Superior temporal gyrus (tissue), 1 donor: ENCODE data around the gene DYRK2.
A peak's percentile ranks its signal among the peaks of the same experiment; 100 is the strongest.
"Not testable (repeated sequence)": the region's sequence is repeated elsewhere in the genome, so short reads cannot be mapped to it uniquely, and the experiment has no call there.

Experiments used
- DNase-seq: peaks from one replicate; pipeline ENCODE4 v3.0.0-alpha.2; 2016; ENCODE audit errors: extremely low spot score

The DYRK2 gene

DNA sequence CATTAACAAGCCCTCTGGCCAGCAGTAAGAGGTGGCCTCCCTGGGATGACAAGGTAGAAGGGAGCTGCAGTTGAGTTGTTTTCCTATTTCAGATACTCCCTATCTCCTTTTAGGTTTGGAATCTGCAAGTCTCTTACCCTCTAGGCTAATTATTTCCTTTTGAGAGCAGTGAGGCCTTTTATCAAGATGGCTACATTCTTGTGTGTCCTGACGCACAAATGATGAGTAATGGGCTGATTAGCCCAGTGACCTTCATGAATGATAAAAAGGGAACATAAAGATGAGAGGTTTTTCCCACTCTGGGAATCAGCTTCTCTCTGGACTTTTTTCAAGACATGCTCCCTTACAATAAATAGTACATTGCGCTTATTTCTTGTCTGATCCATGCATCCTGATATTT lies 22.9 kb downstream of the DYRK2 start:
- no peak for DNase-seq

DNA sequence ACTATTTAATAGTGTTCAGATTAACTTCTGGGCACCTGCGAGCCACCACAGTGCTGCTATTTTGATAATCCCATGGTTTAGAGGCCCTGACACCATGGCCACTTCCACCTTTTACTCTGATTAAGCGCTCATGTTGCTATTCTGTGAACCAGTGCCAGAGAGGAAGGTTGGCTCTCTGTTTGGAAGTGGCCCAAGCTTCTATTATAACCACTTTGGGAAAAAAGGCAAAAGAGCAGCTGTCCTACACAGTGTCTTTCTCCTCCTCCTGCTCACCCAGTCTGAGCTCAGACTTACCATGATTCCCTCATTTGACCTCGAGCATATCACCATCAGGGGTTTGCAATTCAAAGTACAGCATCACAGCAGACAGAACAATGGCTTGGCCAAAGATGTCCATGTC lies 23.3 kb downstream of the DYRK2 start:
- DNase-seq = no peak

DNA sequence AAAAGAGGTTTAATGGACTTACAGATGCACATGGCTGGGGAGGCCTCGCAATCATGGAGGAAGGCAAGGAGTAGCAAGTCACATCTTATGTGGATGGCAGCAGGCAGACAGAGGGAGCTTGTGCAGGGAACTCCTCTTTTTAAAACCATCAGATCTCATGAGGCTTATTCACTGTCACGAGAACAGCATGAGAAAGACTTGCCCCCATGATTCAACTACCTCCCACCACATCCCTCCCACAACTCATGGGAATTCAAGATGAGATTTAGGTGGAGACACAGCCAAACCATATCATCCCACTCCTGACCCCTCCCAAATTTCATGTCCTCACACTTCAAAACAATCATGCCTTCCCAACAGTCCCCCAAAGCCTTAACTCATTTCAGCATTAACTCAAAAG lies 24.0 kb downstream of the DYRK2 start:
- DNase-seq = not testable (repeated sequence)

DNA sequence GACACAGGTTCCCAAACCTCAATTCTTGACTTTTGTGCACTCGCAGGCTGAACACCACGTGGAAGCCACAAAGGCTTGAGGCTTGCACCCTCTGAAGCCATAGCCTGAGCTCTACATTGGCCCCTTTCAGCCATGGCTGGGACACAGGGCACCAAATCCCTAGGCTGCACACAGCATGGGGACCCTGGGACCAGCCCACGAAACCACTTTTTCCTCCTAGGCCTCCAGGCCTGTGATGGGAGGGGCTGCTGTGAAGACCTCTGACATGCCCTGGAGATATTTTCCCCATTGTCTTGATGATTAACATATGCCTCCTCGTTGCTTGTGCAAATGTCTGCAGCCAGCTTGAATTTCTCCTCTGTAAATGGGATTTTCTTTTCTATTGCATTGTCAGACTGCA lies 25.0 kb downstream of the DYRK2 start:
- not testable (repeated sequence) for DNase-seq

DNA sequence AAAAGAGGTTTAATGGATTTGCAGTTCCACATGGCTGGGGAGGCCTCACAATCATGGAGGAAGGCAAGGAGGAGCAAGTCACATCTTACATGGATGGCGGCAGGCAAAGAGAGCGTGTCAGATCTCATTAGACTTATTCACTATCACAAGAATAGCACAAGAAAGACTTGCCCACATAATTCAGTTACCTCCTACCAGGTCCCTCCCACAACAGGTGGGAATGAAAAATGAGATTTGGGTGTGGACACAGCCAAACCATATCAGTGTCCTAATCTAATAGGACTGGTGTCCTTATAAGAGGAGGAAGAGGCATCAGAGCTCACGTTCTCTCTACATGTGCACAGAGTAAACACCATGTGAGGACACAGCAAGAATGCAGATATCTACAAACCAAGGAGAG lies 25.9 kb downstream of the DYRK2 start:
- DNase-seq = no peak

DNA sequence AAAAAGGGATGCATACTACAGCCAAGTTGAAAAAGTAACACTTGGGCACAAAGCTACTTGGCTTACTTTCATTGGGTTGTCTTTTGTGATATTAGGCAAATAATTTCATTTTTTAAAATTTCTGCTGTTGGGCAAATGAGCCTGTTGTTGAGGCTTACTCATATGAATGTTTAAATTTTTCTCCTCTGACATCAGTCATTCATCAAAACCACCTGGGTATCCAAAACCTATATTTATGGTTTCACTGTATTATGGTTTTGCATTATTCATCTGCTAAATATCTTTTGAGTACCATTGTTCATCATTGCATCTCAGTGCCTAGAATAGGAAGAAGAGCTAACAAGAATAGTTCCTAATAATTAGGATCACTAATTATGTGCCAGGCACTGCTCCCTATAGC lies 28.1 kb downstream of the DYRK2 start:
- no peak for DNase-seq

DNA sequence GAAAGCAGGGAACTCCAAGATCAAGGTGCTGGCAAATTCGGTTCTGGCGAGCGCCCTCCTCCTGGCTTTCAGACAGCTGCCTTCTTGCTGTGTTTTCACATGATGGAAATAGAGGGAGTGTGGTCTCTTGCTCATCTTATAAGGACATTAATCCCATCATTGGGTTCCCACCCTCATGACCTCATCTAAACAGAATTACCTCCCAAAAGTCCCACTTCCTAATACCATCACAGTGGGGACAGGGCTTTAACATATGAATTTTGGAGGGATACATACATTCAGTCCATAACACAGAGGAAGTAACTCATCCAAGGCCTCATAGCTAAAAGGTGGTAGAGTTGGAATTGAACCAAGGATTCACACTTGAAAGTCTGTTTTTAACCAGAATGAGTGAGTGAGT lies 28.6 kb downstream of the DYRK2 start:
- no peak for DNase-seq

DNA sequence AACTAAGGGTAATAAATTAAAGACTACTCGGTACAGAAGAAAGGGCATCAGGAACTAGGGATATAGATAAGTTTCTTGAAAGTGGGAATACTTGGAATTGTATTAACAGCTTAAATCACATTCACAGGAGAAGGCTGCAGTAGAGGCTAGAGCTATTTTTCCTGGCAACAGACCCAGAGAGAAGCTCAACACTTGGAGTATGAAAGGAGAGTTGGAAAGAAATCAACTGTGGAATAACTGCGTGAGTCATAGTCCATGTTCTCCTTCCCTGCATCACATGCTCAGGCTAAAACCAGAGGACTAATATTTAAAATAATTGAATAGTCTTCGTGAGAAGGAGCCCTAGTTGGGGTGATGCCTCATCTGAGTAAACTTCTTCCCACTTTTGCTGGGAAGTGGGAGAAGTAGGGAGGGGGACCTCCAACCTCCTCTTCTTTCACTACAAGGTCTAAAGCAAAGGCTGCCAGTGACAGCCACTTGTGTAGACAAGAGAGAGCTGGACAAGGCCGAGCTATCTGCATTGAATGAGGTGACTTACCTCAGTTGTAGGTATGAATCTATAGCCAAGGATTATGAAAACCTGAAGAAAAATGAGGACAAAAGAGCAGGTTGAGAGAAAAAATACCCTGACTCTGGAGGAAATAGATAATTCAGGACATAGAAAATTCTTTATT lies 32.7 kb downstream of the DYRK2 start:
- peak; percentile 51 for DNase-seq

DNA sequence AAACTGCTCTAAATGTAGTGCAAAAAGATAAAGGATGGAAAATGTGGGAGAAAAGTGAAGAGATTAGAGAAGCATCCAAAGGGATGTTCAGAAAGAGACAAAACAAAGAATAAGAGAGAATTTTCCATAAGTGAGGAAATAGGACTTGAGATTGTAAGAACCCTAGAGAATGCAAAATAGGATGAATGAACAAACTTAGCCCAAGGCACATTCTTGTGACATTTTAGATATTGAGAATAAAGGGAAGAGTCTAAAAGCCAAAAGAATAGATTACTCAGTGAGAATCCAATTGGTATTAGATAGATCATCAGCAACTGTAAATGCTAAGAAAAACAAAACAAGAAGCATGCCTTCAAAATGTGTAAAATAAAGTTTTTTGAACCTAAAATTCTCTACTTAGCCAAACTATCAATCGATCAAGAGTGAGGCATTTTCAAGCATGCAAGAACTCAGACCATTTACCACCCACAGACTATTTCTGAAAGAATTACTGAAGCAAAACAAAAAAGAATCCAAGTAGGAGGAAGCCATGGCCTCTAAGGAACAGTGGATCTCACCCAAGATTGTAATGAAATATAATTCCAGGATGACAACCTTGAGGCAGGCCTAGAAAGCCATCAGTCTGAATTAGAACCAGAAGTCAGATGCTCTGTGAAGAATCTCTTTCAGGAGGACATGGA lies 33.5 kb downstream of the DYRK2 start:
- DNase-seq = no peak

DNA sequence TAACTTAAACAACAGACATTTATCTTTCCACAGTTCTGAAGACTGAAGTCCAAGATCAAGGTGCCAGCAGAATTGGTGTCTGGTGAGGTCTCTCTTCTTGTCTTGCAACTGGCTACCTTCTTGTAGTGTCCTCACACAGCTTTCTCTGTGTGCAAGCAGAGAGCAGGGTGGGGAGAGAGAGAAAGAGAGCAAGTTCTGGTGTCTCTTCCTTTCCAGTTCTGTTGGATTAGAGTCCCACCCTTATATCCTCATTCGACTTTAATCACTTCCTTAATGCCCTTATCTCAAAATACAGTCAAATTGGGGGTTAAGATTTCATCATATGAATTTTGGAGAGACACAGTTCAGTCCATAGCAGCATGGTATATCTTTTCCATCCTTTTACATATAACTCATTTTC lies 40.8 kb downstream of the DYRK2 start:
- DNase-seq = no peak

DNA sequence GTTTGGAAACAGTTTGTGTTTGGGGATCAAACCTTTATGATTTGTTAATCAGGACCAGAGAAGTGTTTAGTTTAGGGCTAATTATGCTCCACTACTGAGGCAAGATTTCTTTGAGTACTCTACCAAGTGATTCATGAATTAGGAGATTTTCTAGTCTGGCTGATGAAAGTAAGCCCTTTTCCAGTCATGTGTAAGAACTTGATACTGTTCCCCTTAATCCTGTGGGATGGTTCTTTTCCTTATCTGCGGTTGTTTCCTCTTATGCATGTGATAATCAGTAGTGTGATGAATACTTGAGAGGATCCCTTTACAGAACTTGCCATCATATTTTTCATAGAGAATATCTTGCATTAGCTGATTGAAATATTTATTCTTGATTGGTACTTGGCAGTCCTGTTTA lies 42.1 kb downstream of the DYRK2 start:
- DNase-seq = no peak

DNA sequence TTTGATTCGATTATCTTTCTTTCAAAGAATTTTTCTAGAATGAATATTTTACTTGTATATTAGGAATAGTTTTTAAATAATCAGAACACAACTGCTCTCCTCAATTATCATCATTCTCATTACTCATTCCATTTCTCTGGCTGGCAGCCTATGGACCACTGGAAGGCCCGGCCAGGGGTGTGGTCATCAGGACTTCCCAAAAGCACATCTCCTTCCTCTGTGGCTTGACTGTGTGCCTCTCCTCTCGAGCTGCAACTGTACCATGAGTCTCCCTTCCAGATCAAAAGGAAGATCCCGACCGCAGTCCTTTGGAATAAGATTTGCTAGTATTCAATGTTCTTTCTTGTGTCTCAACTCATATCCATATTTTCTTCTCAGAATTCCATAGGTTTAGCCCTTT lies 42.7 kb downstream of the DYRK2 start:
- DNase-seq = no peak

DNA sequence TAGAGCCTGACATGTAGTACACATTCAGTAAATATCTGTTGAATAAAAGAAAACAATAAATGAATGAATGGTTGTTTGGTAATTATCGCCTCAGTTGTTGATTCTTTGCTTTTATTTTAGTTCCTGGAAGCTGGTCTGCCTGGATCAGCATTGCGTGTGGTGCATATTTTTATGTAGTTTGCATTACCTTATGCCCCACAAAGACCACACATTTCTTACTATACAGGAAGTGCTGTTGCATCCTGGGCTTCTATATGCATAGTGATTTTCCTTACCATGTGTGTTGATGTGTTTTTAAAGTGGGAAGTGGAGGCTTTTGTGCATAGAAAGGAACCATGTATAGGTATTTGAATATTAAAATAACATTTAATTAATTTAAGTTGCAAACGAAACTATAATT lies 43.6 kb downstream of the DYRK2 start:
- no peak for DNase-seq

DNA sequence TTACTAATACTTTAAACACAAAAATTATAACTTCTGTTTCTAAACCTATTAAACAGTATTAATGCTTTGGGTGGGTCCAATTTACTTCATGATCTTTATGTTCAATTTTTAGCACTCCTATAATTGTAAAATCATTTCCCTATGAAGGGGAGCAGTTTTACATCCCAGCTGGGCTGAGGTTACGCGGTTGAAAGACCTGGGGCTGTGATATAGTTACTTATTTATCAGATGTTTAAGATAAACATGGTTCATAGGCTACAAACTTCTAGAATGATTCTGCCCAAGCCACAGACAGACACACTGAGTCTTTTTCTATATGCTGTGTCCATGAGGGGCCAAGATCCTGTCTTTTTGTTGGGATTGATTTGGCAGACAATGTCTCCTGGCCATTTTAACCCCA lies 44.4 kb downstream of the DYRK2 start:
- no peak for DNase-seq

DNA sequence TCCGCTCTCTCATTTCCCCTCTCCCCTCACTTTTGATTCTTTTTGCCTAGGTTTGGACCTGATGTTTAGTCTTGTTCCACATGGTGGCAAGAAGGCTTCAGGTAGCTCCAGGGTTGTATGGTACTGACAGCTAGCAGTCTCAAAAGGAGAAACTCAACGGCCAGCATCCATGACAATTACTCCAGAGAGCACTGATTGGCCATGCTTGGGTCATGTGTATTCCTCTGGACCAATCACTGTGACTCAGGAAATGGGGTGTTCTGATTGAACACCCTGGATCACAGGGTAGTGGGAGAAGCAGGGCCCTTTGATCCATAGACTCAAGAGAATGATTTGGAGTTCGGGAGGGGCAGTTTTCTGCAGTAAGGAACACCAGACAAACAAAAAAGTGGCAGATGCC lies 45.3 kb downstream of the DYRK2 start:
- no peak for DNase-seq

DNA sequence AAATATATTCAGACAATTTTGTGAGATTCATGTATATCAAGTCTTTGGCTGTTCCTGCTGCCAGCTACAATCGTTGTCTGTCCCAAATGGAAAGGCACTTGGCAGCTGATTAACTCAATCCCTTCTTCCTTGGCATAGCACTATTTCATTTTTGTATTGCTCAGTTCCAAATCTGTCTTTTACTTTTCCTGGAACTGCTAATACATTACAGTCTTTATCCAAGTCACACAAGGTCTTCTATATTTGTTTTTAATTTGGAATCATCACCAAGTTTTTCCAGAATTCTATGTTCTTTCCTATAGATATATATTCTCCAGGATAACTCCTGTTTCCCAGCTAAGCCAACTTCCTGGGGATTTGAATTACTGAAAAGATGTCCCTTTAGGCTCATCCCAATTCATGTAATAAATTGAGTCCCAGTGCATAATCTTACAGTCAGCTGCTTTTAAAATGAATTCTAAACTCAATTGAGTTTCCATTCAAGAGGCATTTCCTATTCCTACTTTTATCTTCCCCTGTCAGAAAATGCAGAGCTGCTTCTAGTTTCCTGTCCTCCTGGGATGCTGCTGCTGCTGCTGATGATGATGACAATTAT lies 45.9 kb downstream of the DYRK2 start:
- DNase-seq = no peak

DNA sequence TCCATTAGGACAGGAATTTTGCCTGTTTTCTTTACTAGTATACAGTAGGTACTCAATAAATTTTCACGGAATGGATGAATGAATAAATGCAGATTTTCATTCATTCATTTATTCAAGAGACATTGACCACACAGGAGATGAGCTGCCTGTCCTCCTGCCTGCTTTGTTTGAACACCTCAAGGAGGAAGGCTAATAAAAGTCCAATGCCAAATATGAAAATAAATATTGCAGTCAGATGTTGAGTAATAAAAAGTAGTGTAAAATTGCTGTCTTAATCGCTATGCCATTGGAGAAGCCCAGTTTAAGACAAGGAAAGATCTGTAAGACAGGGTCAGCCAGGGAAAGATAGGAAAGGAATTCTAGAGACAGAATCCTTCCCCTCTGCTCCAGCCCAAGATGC lies 47.4 kb downstream of the DYRK2 start:
- DNase-seq = no peak

DNA sequence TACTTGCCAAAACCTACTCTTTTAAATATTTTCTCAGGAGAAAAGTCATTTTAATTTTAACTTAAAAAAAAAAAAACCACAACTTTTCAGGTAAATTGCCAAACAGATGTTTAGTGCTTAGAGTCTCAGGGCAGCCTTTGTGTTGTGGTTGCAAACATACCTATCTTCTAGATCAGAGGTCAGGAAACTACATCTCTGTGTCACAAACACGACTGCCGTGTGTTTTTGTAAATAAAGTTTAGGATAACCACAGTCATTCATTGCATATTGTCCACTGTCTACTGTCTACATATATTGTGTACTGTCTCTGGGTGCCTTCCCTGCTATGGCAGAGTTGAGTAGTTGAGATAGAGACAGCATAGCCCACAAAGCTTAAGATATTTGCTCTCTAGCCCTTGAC lies 48.9 kb downstream of the DYRK2 start:
- DNase-seq = no peak

DNA sequence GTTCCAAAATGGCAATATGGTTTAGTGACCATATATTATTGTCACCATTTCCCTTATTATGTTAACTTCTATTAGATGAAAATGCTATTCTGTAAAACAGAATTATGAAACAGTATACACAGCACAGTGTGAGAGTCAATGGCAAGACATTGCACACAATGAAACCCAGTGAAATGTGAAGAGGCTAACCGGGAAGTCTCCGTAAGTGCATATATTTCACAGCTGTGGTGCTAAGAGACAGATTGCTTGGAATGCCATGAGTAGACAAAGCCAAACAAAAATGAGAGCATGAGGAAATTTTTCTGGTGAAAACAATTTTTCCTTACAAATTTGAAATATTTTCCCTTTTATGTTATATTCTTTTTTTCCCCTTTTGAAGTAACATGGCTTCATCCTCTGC lies 49.4 kb downstream of the DYRK2 start:
- DNase-seq = no peak

DNA sequence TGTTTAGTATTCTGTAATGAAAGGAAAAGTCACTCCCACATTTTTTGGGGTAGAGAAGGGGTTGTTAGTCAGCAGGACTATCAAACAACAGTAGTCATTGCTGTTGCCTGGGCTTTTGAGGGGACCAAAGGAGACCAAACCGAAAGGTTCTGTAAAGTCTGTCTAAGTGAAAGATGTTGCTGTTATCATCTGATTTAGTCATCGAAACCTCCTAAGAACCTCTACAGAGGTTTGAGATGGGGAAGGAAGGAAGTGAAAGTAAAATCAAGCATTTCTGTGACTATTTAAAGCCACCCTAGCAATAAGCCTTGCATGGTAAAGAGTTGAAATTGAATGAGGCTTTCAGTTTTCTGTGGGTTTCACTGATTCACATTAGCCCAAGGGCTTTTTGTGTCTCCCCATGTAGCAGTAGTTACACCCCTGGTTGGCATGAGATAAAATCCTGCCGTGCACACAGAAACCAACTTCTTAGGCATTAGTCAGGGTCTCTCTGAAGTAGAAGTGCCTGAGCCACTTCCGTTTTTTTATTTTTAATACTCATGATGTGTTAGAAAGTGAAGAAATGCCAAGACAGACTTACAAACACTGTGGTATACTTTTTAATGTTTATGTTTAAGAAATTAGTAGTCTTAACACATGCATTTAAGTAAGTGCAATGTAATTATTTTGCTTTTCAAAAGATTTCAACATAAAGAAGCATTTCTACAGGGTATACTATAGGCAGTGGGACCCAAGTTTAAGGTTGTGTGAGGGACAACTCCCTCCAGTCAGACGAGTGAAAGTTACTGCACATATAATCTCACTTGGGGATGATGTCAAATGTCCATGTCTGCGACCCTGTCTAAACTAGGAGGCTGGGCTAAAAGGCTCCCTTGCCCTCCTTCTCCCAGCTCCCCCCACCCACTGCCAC lies 50.4 kb downstream of the DYRK2 start:
- DNase-seq = no peak

DNA sequence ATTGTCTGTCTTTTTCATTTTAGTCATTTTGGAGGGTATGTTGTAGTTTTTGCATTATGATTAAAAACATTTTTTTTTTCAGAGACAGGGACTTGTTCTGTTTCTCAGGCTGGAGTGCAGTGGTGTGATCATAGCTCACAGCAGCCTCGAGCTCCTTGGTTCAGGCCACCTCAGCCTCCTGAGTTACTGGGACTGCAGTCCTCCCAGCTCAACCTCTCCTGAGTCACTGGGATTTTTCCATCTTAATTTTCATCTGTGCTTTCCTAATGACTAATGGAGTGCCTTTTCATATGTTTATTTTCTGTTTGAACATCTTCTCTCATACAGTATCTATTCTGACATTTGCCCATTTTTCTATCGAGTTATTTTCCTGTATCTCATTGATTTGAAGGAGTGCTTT lies 52.6 kb downstream of the DYRK2 start:
- DNase-seq = no peak

DNA sequence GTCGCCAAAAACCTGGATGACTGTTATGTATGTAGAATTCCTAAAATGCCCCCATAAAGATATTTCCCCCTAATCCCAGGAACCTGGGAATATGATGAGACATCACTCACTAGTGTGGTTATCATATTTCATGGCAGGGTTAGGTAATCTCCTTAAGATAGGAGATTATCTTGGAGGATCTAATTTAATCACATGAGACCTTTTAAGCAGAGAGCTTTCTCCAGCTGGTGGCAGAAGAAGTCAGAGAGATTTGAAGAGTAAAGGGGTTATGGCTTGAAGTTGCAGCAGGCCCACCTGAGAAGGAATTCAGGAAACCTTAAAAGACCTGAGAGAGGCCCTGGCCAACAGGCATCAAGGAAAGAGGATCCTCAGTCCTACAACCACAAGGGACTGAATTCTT lies 53.6 kb downstream of the DYRK2 start:
- no peak for DNase-seq
